GM12872 (cell line): ENCODE measurements around the gene HIPK1.

Experiments used
- TF ChIP-seq, protein P1 (sequence below): IDR thresholded peaks from 3 replicates; pipeline ENCODE4 v1.5.1; 2011; ENCODE audit warnings: low read depth, mild to moderate bottlenecking, low read length, moderate library complexity; ENCODE audit not compliant: insufficient read depth

HIPK1 gene

GRCh38 chr1:113940365-113941244 is 11.5 kb downstream of the HIPK1 start:
- TF ChIP-seq, protein P1, sequence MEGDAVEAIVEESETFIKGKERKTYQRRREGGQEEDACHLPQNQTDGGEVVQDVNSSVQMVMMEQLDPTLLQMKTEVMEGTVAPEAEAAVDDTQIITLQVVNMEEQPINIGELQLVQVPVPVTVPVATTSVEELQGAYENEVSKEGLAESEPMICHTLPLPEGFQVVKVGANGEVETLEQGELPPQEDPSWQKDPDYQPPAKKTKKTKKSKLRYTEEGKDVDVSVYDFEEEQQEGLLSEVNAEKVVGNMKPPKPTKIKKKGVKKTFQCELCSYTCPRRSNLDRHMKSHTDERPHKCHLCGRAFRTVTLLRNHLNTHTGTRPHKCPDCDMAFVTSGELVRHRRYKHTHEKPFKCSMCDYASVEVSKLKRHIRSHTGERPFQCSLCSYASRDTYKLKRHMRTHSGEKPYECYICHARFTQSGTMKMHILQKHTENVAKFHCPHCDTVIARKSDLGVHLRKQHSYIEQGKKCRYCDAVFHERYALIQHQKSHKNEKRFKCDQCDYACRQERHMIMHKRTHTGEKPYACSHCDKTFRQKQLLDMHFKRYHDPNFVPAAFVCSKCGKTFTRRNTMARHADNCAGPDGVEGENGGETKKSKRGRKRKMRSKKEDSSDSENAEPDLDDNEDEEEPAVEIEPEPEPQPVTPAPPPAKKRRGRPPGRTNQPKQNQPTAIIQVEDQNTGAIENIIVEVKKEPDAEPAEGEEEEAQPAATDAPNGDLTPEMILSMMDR: no peak

- TF ChIP-seq, protein P1: no peak
These were observed 12.1 kb downstream of the HIPK1 start for GRCh38 chr1:113941245-113941559.

- TF ChIP-seq, protein P1: no peak
These were observed 13.4 kb downstream of the HIPK1 start for GRCh38 chr1:113942527-113942926.

GRCh38 chr1:113943028-113943811 is 14.1 kb downstream of the HIPK1 start:
- TF ChIP-seq, protein P1: no peak

DNA sequence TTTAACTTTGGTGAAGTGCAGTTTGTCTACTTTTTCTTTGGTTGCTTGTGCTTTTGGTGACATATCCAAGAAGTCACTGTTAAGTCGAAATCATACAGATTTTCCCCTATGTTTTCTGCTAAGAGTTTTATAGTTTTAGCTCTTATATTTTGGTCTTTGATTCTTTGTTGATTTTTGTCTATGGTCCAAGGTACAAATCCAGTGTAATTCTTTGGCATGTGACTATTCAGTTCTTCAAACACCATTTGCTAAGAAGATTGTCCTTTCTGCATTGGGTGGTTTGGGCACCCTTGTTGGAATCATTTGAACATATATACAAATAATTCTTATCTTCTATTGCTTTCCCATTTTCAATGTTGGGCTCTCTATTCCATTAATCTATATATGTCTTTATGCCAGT is 16.2 kb downstream of the HIPK1 start:
- TF ChIP-seq, protein P1: no peak

DNA sequence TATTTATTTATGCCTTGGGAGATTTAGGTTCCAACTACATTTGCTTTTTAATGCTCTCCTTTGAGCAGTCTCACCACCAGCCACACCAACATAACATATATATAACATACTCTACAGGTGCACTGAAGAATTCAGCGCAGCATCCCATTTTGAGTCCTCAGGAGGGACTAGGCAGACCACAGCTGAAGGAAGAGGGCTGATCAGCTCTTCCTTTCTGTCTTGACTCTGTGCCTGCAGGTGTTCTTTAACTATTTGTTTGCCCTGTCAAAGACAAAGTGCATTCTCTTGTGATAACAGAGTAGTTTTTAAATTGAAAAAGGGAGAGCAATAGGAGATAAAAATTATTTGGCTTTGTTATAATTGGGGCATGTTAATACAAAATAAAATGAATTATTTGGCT is 17.0 kb downstream of the HIPK1 start:
- TF ChIP-seq, protein P1: no peak

- TF ChIP-seq, protein P1: no peak
These were observed 17.7 kb downstream of the HIPK1 start for GRCh38 chr1:113946678-113947387.
